Fibroblast of pulmonary artery (primary cell): ENCODE measurements around the gene CPNE9.
"Not testable (repeated sequence)": the region's sequence is repeated elsewhere in the genome, so short reads cannot be mapped to it uniquely, and the experiment has no call there.

Experiments
- DNase-seq: peaks from one replicate; pipeline ENCODE4 v3.0.0-alpha.2; 2010; ENCODE audit warnings: low read depth
- H3K4me3 ChIP-seq: replicated peaks from 2 replicates; pipeline ENCODE4 v1.5.1; 2011; ENCODE audit warnings: low read depth, mild to moderate bottlenecking, control low read depth, low read length, moderate library complexity
- TF ChIP-seq, protein P1 (sequence below): IDR thresholded peaks from 2 replicates; pipeline ENCODE4 v1.5.1; 2011; ENCODE audit warnings: mild to moderate bottlenecking, control low read depth, low read length, inconsistent platforms; ENCODE audit errors: missing control alignments

Gene CPNE9

DNA sequence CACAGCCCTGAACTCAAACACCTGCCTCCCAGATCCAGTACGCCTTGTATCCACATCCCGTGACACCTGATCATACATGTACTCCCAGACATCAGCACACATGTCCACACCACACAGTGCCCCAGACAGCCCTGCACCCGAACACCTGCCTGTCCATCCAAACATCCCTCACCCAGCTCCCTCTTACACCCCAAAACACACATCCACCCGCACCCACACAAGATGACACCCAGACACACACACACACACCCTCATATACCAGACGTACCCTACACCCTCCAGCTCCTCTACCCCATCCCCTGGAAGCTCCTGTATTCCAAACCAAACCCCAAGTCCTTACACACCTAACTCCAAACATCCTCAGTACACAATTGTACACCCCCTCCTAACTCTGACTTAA, 65.4 kb downstream of the CPNE9 start:
- peak overlapping the region; percentile 67 for H3K4me3 ChIP-seq
- TF ChIP-seq, protein P1, sequence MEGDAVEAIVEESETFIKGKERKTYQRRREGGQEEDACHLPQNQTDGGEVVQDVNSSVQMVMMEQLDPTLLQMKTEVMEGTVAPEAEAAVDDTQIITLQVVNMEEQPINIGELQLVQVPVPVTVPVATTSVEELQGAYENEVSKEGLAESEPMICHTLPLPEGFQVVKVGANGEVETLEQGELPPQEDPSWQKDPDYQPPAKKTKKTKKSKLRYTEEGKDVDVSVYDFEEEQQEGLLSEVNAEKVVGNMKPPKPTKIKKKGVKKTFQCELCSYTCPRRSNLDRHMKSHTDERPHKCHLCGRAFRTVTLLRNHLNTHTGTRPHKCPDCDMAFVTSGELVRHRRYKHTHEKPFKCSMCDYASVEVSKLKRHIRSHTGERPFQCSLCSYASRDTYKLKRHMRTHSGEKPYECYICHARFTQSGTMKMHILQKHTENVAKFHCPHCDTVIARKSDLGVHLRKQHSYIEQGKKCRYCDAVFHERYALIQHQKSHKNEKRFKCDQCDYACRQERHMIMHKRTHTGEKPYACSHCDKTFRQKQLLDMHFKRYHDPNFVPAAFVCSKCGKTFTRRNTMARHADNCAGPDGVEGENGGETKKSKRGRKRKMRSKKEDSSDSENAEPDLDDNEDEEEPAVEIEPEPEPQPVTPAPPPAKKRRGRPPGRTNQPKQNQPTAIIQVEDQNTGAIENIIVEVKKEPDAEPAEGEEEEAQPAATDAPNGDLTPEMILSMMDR: no peak
- no peak for DNase-seq

DNA sequence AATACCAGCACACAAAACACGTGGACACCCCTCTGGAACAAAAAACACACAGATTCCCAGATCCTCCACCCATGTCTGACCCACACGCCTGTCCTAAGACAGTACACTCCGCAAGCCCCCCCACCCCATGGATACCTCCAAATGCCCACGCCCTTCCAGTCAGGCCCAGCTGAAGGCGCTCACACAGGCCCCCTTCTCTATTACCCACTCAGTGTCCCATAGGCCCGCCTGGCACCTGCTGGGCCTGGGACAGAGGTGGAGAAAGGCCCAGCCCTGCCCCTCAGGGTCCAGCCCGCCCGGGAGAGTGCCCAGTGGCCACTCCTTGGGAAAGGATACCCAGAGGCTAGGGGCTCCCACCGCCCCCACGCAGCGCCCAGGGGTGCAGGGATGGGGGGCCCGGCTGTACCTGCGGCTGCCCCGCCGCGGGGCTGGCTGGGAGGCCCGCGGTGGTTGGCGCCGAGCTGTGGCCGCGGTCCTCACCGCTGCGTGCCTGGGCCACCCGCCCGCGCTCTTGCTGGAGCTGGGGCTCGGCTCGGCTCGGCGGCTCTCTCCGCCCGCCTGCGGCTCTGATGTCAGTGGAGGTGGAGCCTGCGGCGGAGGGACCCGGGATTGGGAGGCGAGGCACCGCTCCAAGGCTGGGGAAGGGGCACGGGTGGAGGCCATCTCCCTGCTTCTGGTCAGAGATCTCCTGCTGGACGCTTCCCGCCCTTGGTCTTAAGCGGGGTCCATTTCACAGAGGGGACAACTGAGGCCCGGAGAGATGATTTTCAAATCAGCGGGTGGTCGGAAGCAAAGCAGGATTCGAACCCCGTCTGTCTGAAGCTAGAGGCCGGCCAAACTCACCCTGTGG, 66.0 kb downstream of the CPNE9 start, which contains the start of gene CAMK1:
Gene CAMK1, minus strand, starts transcription at position 522 of the 850 bp plus-strand sequence. CDS start 2,198 bp downstream, outside the sequence.
- DNase-seq: peak; percentile 65
- TF ChIP-seq, protein P1: no peak
- peak within 1 kb of the TSS; percentile 67 for H3K4me3 ChIP-seq

DNA sequence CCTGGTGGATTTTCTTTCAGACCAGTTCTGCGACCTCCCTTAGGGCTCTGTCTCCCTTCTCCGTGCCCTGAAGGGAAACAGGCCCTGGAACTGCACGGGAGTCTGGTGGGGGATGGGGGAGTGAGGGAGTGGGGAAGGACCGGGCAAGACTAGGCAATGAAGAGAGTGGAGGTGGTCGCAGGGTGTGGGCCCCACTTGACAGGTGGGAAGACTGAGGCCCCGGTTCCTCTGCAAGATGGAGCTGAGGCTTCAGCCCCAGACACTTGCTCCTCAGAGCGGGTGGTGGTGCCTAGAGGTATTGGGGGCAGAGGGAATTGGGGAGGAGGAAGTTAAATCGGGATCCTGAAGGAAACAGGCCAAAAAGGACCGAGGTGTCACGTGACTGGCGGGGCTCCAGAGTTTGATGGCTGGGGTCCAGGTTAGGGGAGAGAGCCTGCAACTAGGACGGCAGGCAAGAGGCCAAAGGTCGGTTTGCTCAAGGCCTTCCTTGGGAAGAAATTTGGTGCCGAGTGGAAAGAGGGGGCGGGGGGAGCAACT, 66.7 kb downstream of the CPNE9 start:
- TF ChIP-seq, protein P1: no peak
- peak overlapping the region; percentile 67 for H3K4me3 ChIP-seq
- peak; percentile 74 for DNase-seq

DNA sequence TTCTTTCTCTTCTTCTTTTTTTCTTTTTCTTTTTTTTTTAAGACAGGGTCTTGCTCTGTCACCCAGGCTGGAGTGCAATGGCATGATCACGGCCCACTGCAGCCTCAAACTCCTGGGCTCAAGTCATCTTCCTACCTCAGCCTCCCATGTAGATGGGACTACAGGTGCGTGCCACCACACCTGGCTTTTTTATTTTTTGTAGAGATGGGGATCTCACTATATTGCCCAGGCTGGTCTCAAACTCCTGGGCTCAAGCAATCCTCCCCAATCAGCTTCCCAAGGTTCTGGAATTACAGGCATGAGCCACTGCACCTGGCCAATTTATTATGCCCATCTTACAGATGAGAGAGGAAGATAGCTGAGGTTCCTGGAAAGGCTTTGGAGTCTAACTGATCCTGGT, 67.4 kb downstream of the CPNE9 start:
- not testable (repeated sequence) for H3K4me3 ChIP-seq, DNase-seq

DNA sequence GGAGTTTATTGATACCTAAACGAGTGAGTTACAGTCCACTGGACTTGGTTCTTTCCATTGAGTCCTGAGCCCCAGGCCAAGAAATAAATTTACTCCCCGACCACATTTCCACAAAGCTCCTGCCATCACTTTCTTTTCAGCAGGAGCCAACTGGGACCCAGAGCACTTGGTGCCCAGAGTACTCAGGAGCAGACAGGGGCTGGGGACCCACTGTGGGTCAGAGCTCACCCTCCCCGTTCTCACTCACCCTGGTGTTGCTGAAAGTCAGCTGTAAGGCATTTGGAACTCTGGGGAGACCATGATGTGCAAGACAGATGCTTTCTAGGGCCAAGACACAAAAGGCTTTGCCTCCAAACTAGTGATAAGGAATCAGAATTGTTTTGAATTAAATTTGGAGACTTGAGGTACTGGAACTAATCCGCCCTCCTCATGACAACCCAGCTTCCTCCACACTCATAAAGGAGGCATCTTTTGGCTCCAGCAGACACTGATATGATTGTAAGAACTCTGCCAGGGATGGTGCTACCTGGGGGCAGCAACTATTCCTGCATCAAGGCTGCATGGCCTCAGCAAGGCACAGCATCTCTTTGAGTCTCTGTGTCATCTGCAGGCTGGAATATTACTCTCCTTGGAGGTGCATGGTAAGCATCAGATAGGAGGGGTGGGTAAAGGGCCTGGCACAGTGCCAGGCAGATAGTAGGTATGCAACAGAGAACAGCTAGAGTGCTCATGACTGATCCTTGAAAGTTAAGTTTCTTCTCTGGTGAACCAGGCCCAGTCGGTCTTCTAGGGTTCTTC, 73.5 kb downstream of the CPNE9 start:
- TF ChIP-seq, protein P1: no peak
- no peak for DNase-seq
- H3K4me3 ChIP-seq: no peak overlapping the region

DNA sequence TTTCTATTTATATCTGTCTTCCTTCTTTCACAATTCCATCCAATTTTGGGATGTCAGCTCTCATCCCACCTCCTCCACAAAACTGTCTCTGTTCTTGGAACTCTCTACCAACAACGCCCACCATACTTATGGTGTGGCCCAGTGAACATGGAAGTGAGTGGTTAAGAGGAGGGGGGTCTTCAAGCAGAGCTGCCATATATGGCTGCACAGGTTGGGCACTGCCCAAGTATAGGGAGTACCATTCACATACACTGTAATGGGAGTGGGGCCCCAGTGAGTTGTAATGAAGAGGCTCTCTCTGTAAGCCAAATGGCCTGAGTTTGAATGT, 74.0 kb downstream of the CPNE9 start:
- TF ChIP-seq, protein P1: no peak
- no peak for DNase-seq
- no peak overlapping the region for H3K4me3 ChIP-seq
